ENCODE results near the gene RNF150. TPM values are rescaled to one million over a fixed set of nuclear protein-coding genes. Genes with fewer than 3 reads are reported as not detected.

Gene RNF150
- total and polyA plus RNA-seq, 12 donors = 10.8 to 131 (median 93.3) TPM

- ATAC-seq = peak in 1 of 8 donors; percentile 15
- DNase-seq = no peak
- peaks cover 0 to 45% (median 19%) of the 10 kb centered on the region in 9 donors for H3K4me1 ChIP-seq
- no peak overlapping the region for H3K27ac ChIP-seq
- H3K4me3 ChIP-seq = no peak overlapping the region
- intact Hi-C loops (cut with DNase I) = no loop called here
- H3K36me3 ChIP-seq = no peaks in the 10 kb centered on the region
- WGBS, 2 donors = 69 to 71% methylated on average over 9 of the region's 9 CpGs
- no peaks in the 10 kb centered on the region for H3K9me3 ChIP-seq
- no peak for TF ChIP-seq CTCF (IDR thresholded peaks at IDR 0.05)
- H3K27me3 ChIP-seq = no peaks in the 10 kb centered on the region
Observed at GRCh38 chr4:140903522-140904475, 229.5 kb downstream of the RNF150 start.

GRCh38 chr4:140901736-140902336 is 231.4 kb downstream of the RNF150 start:
- intact Hi-C loops (cut with DNase I) = no loop called here
- Histone ChIP-seq H3K27me3 (no peaks in the 10 kb centered on the region), H3K27ac (no peak overlapping the region), H3K9me3 (no peaks in the 10 kb centered on the region), H3K4me3 (no peak overlapping the region), H3K4me1 (peaks cover 0 to 34% (median 12%) of the 10 kb centered on the region in 9 donors), H3K36me3 (no peaks in the 10 kb centered on the region)
- TF ChIP-seq CTCF (IDR thresholded peaks at IDR 0.05) = no peak
- WGBS, 2 donors = 90 to 92% methylated on average over 1 of the region's 1 CpG
- ATAC-seq (no peak), DNase-seq (no peak)

- H3K4me3 ChIP-seq = no peak overlapping the region
- no peak overlapping the region for H3K27ac ChIP-seq
- H3K4me1 ChIP-seq = peaks cover 0 to 13% (median 0%) of the 10 kb centered on the region in 9 donors
- intact Hi-C loops (cut with DNase I) = no loop called here
- no peaks in the 10 kb centered on the region for H3K9me3 ChIP-seq
- H3K27me3 ChIP-seq = no peaks in the 10 kb centered on the region
- DNase-seq (no peak), ATAC-seq (peak in 3 of 8 donors; percentile 46 to 64 (median 49))
- no peak for TF ChIP-seq CTCF (IDR thresholded peaks at IDR 0.05)
- H3K36me3 ChIP-seq = no peaks in the 10 kb centered on the region
Observed at GRCh38 chr4:140893939-140894338, 239.3 kb downstream of the RNF150 start.

- intact Hi-C loops (cut with DNase I) = loop anchor here in 5 of 10 donors (5.0 kb wide), 2 partner anchors 49 to 244 kb away; partner anchors contain the start of gene RNF150 (in 4 of the 5)
- no peak for ATAC-seq
- 69 to 72% methylated on average over 3 of the region's 3 CpGs for WGBS, 2 donors
Observed at GRCh38 chr4:140888054-140888453, 245.2 kb downstream of the RNF150 start.

More at GRCh38 chr4:140888054-140888453, 245.2 kb downstream of the RNF150 start:
- peaks cover 0 to 32% (median 4%) of the 10 kb centered on the region in 9 donors for H3K4me1 ChIP-seq
- TF ChIP-seq CTCF (IDR thresholded peaks at IDR 0.05) = no peak
- no peak for DNase-seq
- no peaks in the 10 kb centered on the region for H3K27me3 ChIP-seq
- H3K36me3 ChIP-seq = no peaks in the 10 kb centered on the region
- H3K9me3 ChIP-seq = peaks cover 0 to 10% (median 0%) of the 10 kb centered on the region in 11 donors
- H3K27ac ChIP-seq = peak overlapping the region in 8 of 10 donors; percentile 6 to 67 (median 50)
- H3K4me3 ChIP-seq = no peak overlapping the region

Data from heart right ventricle (tissue), 16 donors.